Mammary epithelial cell (primary cell): ENCODE results near the gene TMEM141.

ENCODE experiments used
- EZH2 ChIP-seq: IDR thresholded peaks from 2 replicates; pipeline ENCODE4 v1.6.1; 2012; ENCODE audit warnings: low read length, inconsistent platforms, borderline replicate concordance
- TF ChIP-seq, protein P1 (sequence below), 2 donors: IDR thresholded peaks in 1 of 2; conservative IDR thresholded peaks in 1 of 2; 2 replicates each; pipeline ENCODE4 v1.5.1; 2011 to 2012; ENCODE audit warnings: inconsistent platforms in 2 of 2, low read length in 2 of 2, mild to moderate bottlenecking in 2 of 2, control low read depth in 1 of 2, low read depth in 1 of 2; ENCODE audit not compliant: insufficient read depth in 1 of 2; ENCODE audit errors: extremely low read depth in 1 of 2

DNA sequence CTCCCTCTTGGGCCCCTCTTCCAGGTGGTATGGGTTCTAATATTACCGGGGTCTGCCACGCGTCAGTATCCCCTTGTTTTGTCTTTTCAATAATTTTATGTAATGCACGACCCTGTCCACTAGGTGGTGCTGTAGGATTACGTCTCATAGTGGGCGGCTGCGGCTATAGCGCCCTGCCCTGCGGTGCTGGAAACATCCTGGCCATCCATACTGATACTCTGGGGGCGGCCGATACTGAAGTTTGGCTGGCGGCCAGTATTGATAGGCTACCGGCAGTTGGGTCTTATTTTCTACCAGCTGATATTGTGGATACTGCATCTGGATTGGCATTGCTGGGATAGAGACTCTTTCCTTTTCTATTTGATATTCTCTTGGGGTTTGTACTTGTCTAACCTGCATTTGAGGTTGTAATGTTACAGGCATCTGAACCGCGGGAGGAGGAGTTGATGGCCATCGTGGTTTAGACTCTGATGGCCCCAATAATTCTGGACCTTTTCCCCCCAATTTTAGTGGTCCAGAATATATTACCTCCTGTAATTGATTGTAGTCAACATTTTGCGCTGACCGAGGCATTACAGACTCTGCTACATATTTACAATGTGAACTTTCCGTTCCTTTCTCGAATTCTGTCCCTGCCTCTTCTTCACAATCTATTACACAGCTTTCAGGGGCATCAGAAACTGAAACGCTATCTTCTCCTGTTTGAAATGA is 3.3 kb upstream of the TMEM141 start:
- TF ChIP-seq, protein P1, sequence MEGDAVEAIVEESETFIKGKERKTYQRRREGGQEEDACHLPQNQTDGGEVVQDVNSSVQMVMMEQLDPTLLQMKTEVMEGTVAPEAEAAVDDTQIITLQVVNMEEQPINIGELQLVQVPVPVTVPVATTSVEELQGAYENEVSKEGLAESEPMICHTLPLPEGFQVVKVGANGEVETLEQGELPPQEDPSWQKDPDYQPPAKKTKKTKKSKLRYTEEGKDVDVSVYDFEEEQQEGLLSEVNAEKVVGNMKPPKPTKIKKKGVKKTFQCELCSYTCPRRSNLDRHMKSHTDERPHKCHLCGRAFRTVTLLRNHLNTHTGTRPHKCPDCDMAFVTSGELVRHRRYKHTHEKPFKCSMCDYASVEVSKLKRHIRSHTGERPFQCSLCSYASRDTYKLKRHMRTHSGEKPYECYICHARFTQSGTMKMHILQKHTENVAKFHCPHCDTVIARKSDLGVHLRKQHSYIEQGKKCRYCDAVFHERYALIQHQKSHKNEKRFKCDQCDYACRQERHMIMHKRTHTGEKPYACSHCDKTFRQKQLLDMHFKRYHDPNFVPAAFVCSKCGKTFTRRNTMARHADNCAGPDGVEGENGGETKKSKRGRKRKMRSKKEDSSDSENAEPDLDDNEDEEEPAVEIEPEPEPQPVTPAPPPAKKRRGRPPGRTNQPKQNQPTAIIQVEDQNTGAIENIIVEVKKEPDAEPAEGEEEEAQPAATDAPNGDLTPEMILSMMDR (conservative IDR thresholded peaks at IDR 0.05 in 1 of 2, IDR thresholded peaks at IDR 0.05 in 1 of 2; ENCODE audit: extremely low read depth in 1 of 2, insufficient read depth in 1 of 2, low read depth in 1 of 2, low read length in 2 of 2) = peak; percentile 71 to 83
- TF ChIP-seq EZH2 = no peak
